Upper lobe of left lung (tissue), 4 donors: ENCODE data around the gene RXFP2.

Experiments
- POLR2A ChIP-seq, 4 donors: fragments of 450-650 bp; IDR thresholded peaks; one replicate each; pipeline ENCODE4 v1.5.1; 2016 to 2017; ENCODE audit warnings: antibody characterized with exemption in 4 of 4, mild to moderate bottlenecking in 2 of 4
- POLR2AphosphoS5 ChIP-seq, 2 donors: sonication (generic); formaldehyde crosslinking; IDR thresholded peaks; one replicate each; pipeline ENCODE4 v1.5.1; 2017; ENCODE audit warnings: antibody characterized with exemption in 2 of 2
- TF ChIP-seq, protein P1 (sequence below), 6 experiments: fragments of 450-650 bp in 4 of 6; fragments of 200-600 bp in 2 of 6; sonication (generic) in 2 of 6; IDR thresholded peaks; one replicate each; pipeline ENCODE4 v1.5.1; 2016 to 2019; ENCODE audit warnings: antibody characterized with exemption in 6 of 6

DNA sequence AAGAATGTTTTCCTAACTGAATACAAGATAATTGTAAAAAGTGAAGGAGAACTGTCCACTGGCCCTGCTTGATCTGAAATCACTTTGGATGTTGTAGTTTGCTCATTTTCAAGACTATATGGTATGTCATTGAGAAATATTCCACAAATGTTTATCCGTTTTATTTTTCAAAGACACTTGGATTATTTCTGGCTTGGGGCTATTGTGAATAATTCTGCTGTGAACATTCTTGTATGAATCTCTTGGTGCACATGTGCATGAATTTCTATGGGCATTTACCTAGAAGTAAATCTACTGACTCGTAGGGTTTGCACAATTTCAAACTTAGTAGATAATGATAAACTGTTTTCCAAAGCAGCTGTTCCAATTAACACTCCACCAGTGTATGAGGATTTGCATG lies 8.6 kb downstream of the RXFP2 start:
- TF ChIP-seq, protein P1, sequence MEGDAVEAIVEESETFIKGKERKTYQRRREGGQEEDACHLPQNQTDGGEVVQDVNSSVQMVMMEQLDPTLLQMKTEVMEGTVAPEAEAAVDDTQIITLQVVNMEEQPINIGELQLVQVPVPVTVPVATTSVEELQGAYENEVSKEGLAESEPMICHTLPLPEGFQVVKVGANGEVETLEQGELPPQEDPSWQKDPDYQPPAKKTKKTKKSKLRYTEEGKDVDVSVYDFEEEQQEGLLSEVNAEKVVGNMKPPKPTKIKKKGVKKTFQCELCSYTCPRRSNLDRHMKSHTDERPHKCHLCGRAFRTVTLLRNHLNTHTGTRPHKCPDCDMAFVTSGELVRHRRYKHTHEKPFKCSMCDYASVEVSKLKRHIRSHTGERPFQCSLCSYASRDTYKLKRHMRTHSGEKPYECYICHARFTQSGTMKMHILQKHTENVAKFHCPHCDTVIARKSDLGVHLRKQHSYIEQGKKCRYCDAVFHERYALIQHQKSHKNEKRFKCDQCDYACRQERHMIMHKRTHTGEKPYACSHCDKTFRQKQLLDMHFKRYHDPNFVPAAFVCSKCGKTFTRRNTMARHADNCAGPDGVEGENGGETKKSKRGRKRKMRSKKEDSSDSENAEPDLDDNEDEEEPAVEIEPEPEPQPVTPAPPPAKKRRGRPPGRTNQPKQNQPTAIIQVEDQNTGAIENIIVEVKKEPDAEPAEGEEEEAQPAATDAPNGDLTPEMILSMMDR (IDR thresholded peaks at IDR 0.05), result no peak
- TF ChIP-seq POLR2A (IDR thresholded peaks at IDR 0.05), result no peak
- TF ChIP-seq POLR2AphosphoS5 (IDR thresholded peaks at IDR 0.05), result no peak
